ENCODE results near the gene HDAC9.

Gene HDAC9

GRCh38 chr7:18792871-18793595, 297.5 kb downstream of the HDAC9 start:
- DNase-seq (ENCODE audit: low read depth): no peak

GRCh38 chr7:18796216-18796615, 300.7 kb downstream of the HDAC9 start:
- DNase-seq (ENCODE audit: low read depth): no peak

- no peak for DNase-seq (ENCODE audit: low read depth)
Measured at GRCh38 chr7:18798088-18798906, 302.7 kb downstream of the HDAC9 start.

GRCh38 chr7:18799899-18800298, 304.4 kb downstream of the HDAC9 start:
- DNase-seq (ENCODE audit: low read depth): no peak

GRCh38 chr7:18803923-18804322, 308.4 kb downstream of the HDAC9 start:
- DNase-seq (ENCODE audit: low read depth): no peak

GRCh38 chr7:18806177-18806576, 310.6 kb downstream of the HDAC9 start:
- DNase-seq (ENCODE audit: low read depth): no peak

GRCh38 chr7:18808026-18808425, 312.5 kb downstream of the HDAC9 start:
- no peak for DNase-seq (ENCODE audit: low read depth)

GRCh38 chr7:18815261-18815960, 319.9 kb downstream of the HDAC9 start:
- no peak for DNase-seq (ENCODE audit: low read depth)

GRCh38 chr7:18820981-18821380, 325.4 kb downstream of the HDAC9 start:
- DNase-seq (ENCODE audit: low read depth): no peak

GRCh38 chr7:18821554-18821953, 326.0 kb downstream of the HDAC9 start:
- DNase-seq (ENCODE audit: low read depth): no peak

GRCh38 chr7:18824157-18824556, 328.6 kb downstream of the HDAC9 start:
- no peak for DNase-seq (ENCODE audit: low read depth)

GRCh38 chr7:18828260-18828993, 332.9 kb downstream of the HDAC9 start:
- DNase-seq (ENCODE audit: low read depth): no peak

- no peak for DNase-seq (ENCODE audit: low read depth)
Measured at GRCh38 chr7:18828994-18829857, 333.7 kb downstream of the HDAC9 start.

- DNase-seq (ENCODE audit: low read depth): peak; percentile 74
Measured at GRCh38 chr7:18829858-18830285, 334.3 kb downstream of the HDAC9 start.

GRCh38 chr7:18831419-18831818, 335.9 kb downstream of the HDAC9 start:
- no peak for DNase-seq (ENCODE audit: low read depth)

GRCh38 chr7:18831943-18832342, 336.4 kb downstream of the HDAC9 start:
- no peak for DNase-seq (ENCODE audit: low read depth)

GRCh38 chr7:18834577-18834976, 339.0 kb downstream of the HDAC9 start:
- no peak for DNase-seq (ENCODE audit: low read depth)

GRCh38 chr7:18835001-18835690, 339.6 kb downstream of the HDAC9 start:
- no peak for DNase-seq (ENCODE audit: low read depth)

GRCh38 chr7:18843979-18844378, 348.4 kb downstream of the HDAC9 start:
- no peak for DNase-seq (ENCODE audit: low read depth)

GRCh38 chr7:18844735-18845134, 349.2 kb downstream of the HDAC9 start:
- DNase-seq (ENCODE audit: low read depth): no peak

All from fibroblast of the conjunctiva (primary cell).